ENCODE measurements around the gene SYT2.

DNA sequence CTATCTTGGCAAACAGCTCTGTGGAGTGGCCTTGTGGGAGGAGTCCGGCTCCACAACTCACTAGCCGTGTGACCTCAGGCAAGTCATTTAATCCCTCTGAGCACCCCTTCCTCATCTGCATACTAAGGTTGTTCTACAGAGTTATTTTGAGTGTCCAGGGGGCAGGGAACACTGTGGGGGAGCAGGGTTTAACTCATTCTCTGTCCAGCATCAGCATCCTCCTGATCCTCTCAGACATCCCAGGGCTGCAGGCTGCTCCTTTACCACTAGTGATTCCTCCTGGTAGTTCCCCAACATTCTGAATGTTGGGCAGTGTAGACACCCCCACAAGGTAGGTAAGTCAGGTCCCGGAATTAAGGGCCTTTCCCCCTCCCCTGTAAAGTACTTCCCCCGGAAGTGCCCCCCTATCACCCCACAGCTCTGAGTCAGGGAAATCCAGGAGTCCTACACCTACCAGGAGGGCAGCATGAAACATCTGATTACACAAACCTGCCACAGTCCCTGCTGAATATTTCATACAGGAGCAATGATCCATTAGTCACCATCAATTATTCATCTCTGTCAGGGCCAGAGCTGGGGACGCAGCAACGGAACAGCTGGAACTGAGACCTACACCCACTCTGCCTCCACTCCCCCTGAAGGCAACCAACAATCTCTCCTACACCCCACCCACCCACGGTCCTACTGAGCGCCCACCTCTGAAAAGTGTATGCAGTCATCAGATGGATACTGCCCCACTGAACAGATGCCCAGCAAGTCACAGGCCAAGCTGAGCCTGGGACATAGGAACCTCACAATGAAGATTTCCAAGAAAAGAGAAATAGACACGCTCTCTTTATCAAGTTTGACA is 20.5 kb downstream of the SYT2 start:
- TF ChIP-seq, protein P1, sequence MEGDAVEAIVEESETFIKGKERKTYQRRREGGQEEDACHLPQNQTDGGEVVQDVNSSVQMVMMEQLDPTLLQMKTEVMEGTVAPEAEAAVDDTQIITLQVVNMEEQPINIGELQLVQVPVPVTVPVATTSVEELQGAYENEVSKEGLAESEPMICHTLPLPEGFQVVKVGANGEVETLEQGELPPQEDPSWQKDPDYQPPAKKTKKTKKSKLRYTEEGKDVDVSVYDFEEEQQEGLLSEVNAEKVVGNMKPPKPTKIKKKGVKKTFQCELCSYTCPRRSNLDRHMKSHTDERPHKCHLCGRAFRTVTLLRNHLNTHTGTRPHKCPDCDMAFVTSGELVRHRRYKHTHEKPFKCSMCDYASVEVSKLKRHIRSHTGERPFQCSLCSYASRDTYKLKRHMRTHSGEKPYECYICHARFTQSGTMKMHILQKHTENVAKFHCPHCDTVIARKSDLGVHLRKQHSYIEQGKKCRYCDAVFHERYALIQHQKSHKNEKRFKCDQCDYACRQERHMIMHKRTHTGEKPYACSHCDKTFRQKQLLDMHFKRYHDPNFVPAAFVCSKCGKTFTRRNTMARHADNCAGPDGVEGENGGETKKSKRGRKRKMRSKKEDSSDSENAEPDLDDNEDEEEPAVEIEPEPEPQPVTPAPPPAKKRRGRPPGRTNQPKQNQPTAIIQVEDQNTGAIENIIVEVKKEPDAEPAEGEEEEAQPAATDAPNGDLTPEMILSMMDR (IDR thresholded peaks at IDR 0.05): no peak
- no peak for TF ChIP-seq POLR2A (IDR thresholded peaks at IDR 0.05)

Measured in heart left ventricle (tissue), 13 donors.